A549 (cell line): Measurements from ENCODE around the gene SCAMP2.

Experiments
- EP300 ChIP-seq, 2 experiments: fragments of >200 bp; sonication (Bioruptor Twin); formaldehyde crosslinking; IDR thresholded peaks; 2 replicates in 1 of 2; 3 replicates in 1 of 2; pipeline ENCODE4 v1.6.1; 2016 to 2017
- HOXA7 ChIP-seq: fragments of 250-450 bp; sonication (Bioruptor Pico); IDR thresholded peaks from 2 replicates; pipeline ENCODE4 v1.5.0; 2020; ENCODE audit warnings: mild to moderate bottlenecking, moderate library complexity
- JUN ChIP-seq, 2 experiments: fragments of >200 bp; sonication (Bioruptor Twin); formaldehyde crosslinking; IDR thresholded peaks; 2 replicates in 1 of 2; 3 replicates in 1 of 2; pipeline ENCODE4 v1.6.1; 2016 to 2017
- KDM1A ChIP-seq: fragments of 200-600 bp; sonication (generic); IDR thresholded peaks from 2 replicates; pipeline ENCODE4 v1.6.1; 2016; ENCODE audit warnings: low read depth, mild to moderate bottlenecking
- KDM5A ChIP-seq: fragments of 200-600 bp; sonication (generic); IDR thresholded peaks from 2 replicates; pipeline ENCODE4 v1.6.1; 2016; ENCODE audit warnings: antibody characterized with exemption, mild to moderate bottlenecking
- PBX3 ChIP-seq: IDR thresholded peaks from 2 replicates; pipeline ENCODE4 v1.6.1; 2012
- POLR2A ChIP-seq: IDR thresholded peaks from 2 replicates; pipeline ENCODE4 v1.6.1; 2012; ENCODE audit warnings: mild to moderate bottlenecking, low read length
- RFX5 ChIP-seq: fragments of 450-650 bp; IDR thresholded peaks from 2 replicates; pipeline ENCODE4 v1.7.1; 2014; ENCODE audit warnings: antibody characterized with exemption, mild to moderate bottlenecking, moderate library complexity
- ZNF302 ChIP-seq: fragments of 250-450 bp; sonication (Bioruptor Pico); IDR thresholded peaks from 2 replicates; pipeline ENCODE4 v1.9.0; 2021; ENCODE audit warnings: inconsistent platforms, mild to moderate bottlenecking, moderate library complexity
- TF ChIP-seq, protein P1 (sequence below): fragments of >200 bp; sonication (Bioruptor Twin); formaldehyde crosslinking; IDR thresholded peaks from 3 replicates; pipeline ENCODE4 v1.5.1; 2016
- TF ChIP-seq, protein P2 (sequence below): IDR thresholded peaks from 2 replicates; pipeline ENCODE4 v1.6.1; 2012

DNA sequence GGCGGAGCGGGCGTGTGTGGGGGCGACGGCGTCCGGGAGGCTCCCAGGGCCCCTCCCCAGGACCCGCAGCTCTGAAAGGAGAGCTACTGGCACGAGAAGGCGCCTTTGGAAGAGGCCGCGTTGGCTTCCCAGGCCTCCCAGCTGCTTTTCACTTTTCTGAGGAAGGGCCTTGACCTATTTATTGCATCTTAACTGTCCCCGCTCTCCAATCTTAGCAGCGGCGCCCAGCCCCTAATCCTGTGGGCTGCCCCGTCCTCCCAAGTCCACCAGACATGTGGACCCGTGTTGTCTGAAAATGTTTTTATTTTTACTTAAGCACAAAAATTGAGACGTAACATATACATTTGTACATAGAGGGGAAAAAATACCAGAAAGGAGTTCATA, 29.7 kb downstream of the SCAMP2 start:
- TF ChIP-seq PBX3 (no peak), KDM5A (no peak), EP300 (IDR thresholded peaks at IDR 0.05) (no peak), POLR2A (no peak), RFX5 (no peak), HOXA7 (no peak), ZNF302 (CRISPR knock-in tag) (no peak), JUN (IDR thresholded peaks at IDR 0.05) (no peak; a peak in 2 of 5 replicates), KDM1A (no peak)
- TF ChIP-seq, protein P1, sequence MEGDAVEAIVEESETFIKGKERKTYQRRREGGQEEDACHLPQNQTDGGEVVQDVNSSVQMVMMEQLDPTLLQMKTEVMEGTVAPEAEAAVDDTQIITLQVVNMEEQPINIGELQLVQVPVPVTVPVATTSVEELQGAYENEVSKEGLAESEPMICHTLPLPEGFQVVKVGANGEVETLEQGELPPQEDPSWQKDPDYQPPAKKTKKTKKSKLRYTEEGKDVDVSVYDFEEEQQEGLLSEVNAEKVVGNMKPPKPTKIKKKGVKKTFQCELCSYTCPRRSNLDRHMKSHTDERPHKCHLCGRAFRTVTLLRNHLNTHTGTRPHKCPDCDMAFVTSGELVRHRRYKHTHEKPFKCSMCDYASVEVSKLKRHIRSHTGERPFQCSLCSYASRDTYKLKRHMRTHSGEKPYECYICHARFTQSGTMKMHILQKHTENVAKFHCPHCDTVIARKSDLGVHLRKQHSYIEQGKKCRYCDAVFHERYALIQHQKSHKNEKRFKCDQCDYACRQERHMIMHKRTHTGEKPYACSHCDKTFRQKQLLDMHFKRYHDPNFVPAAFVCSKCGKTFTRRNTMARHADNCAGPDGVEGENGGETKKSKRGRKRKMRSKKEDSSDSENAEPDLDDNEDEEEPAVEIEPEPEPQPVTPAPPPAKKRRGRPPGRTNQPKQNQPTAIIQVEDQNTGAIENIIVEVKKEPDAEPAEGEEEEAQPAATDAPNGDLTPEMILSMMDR, result no peak
- TF ChIP-seq, protein P2, sequence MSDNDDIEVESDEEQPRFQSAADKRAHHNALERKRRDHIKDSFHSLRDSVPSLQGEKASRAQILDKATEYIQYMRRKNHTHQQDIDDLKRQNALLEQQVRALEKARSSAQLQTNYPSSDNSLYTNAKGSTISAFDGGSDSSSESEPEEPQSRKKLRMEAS, result no peak
